Measurements from ENCODE around the gene C1QTNF9.
"Not testable (repeated sequence)": the region's sequence is repeated elsewhere in the genome, so short reads cannot be mapped to it uniquely, and the experiment has no call there.

The C1QTNF9 gene

DNA sequence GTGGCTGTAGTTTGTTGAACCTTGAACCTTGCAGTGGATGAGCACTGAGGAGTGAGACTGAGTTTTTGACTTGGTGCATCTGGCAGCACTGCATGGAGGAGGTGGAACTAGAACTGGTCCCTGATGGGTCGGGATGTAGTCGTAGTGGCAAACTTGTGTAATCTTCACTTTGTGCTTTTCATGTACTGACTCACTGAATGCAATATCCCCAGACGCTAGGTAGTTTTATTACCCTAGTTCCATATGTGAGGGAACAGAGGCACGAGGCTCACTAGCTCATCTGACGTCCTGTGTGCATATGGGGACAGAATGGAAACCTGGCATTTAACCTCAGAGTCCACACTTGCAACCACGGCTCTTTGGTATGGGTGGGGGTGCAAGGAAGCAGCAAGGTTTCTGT, 10.3 kb downstream of the C1QTNF9 start:
- not testable (repeated sequence) for DNase-seq (ENCODE audit: low read depth in 1 of 2, low spot score in 1 of 2)

GRCh38 chr13:24321416-24321815, 12.0 kb downstream of the C1QTNF9 start:
- not testable (repeated sequence) for DNase-seq (ENCODE audit: low read depth in 1 of 2, low spot score in 1 of 2)

DNA sequence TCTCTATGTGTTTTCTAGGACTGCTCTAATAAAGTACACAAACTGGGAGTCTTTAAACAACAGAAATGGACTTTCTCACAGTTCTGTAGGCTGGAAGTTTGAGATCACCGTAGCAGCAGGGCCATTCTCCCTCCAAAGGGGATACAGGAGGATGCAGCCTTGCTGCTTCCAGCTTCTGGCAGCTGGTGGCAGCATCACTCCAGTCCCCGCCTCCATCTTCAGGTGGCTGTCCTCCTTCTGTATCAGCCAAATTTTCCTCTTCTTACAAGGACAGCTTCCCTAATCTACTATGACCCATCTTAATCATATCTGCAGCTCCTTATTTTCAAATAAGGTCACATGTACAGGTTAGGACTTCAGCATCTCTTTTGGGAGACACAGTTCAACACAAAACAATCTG, 13.1 kb downstream of the C1QTNF9 start:
- DNase-seq (ENCODE audit: low read depth in 1 of 2, low spot score in 1 of 2) = not testable (repeated sequence)

- DNase-seq (ENCODE audit: low read depth in 1 of 2, low spot score in 1 of 2) = no peak
Measured at GRCh38 chr13:24323036-24323738, 13.8 kb downstream of the C1QTNF9 start.

DNA sequence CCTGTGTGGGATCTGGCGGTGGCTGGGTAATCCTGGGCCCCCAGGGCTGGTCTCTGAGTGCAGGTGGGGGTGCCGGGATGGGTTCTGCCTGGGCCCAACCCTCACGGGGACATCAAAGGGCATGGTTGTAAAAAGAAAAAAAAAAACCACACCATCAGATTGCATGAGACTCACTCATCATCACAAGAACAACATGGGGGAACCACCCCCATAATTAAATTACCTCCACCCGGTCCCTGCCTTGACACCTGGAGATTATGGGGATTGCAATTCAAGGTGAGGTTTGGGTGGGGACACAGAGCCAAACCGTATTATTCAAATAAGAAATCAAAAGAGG, 14.3 kb downstream of the C1QTNF9 start:
- no peak for DNase-seq (ENCODE audit: low read depth in 1 of 2, low spot score in 1 of 2)

DNA sequence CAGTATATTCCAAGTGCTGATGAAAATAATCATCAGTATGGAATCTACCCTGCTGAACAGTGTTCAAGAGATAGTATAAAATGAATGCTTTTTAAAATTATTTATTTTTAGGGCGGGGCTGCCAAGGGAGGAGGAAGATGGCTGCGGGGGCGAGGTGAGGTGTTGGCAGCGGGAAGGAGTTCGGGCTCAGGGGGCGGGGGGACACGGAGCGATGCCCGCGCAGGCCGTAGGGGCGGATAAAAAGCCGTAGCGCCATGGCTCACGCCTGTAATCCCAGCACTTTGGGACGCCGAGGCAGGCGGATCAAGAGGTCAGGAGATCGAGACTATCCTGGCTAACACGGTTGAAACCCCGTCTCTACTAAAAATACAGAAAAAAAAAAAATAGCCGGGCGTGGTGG, 18.2 kb downstream of the C1QTNF9 start:
- not testable (repeated sequence) for DNase-seq (ENCODE audit: low read depth in 1 of 2, low spot score in 1 of 2)

- no peak for DNase-seq (ENCODE audit: low read depth in 1 of 2, low spot score in 1 of 2)
Measured at GRCh38 chr13:24328145-24328544, 18.8 kb downstream of the C1QTNF9 start.

DNA sequence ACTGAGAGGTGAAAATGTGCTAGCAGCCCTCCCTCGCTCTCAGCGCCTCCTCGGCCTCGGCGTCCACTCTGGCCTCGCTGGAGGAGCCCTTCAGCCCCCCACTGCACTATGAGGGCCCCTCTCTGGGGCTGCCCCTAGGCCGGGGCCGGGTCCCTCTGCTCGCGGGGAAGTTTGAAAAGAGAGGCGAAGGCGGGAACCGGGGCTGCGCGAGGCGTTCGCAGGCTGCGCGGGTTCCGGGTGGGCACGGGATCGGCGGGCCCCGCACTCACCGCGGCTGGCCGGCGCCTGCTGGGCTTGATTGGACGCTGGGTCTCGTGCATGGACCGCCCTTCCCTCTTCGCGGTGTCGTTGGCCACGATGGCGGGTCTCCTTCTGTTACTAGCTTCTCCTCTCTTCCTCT, 29.3 kb downstream of the C1QTNF9 start:
- no peak for DNase-seq (ENCODE audit: low read depth in 1 of 2, low spot score in 1 of 2)

DNA sequence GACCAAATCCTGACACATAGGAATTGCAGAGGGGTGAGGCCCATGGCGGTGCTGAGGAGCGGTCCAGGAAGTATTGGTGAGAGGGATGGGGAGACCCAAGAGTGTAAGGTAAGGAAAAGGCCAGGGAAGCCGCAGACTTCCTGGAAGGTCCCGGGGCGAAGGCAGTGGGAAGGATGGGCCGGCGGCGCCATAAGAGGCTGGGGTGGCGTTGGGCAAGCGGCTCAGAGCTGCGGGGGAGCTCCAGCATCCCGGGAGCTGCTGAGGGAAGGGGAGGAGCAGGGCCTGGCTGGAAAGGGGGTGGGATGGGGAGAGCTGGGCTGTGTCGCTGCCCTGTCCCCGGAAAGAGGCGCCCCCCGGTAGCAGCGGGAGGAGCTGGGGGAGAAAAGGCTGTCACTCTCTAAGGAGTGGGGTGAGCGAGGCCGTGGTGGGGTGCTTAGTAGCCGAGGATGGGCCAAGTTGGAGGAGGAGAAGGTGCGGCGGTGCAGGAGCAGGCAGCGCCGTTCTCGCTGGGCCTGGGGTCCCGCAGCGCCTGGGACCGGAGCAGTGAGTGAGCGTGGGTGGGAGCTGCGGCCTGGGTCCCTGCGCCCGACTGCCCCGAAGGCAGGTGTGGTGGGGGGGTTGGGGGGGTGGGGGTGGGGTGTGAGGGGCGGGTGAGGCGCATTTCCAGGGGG, 30.7 kb downstream of the C1QTNF9 start:
- DNase-seq (ENCODE audit: low read depth in 1 of 2, low spot score in 1 of 2) = no peak

GRCh38 chr13:24340608-24340955, 31.2 kb downstream of the C1QTNF9 start:
- DNase-seq (ENCODE audit: low read depth in 1 of 2, low spot score in 1 of 2) = no peak

DNA sequence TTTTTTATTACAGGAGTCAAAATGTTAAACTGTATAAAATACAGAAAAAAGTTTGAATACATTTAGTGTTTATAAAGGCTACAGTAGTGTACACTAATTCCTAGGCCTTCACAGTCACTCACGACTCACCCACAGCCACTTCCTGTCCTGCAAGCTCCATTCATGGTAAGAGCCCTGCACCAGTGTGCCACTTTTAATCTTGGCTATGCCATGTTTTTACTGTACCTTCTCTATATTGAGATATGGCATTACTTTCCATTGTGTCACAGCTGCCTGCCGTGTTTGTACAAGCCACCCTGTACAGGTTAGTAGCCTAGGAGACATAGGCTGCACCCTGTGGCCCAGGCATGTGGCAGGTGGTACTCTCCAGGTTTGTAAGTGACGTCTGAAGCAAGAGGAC, 32.1 kb downstream of the C1QTNF9 start:
- no peak for DNase-seq (ENCODE audit: low read depth in 1 of 2, low spot score in 1 of 2)

DNA sequence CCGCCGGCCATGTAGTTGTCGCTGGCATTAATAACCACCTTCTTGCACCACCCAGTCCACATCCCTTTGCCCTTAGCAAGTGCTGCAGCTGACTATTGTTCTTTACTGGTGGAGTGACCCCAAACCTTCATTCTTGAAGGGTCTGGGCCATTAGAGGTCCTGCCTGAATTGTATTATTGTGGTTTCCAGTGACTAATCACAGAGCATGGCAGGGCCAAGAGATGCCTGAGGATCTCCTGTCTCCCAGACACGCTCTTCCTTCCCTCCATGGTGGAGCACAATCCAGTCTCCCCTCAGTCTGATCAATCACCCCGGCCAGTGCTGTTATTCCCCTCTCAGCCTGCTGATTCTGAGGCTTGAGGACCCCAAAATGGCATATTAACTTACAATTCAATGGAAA, 39.0 kb downstream of the C1QTNF9 start:
- no peak for DNase-seq (ENCODE audit: low read depth in 1 of 2, low spot score in 1 of 2)

- DNase-seq (ENCODE audit: low read depth in 1 of 2, low spot score in 1 of 2) = no peak
Measured at GRCh38 chr13:24348797-24349515, 39.6 kb downstream of the C1QTNF9 start.

DNA sequence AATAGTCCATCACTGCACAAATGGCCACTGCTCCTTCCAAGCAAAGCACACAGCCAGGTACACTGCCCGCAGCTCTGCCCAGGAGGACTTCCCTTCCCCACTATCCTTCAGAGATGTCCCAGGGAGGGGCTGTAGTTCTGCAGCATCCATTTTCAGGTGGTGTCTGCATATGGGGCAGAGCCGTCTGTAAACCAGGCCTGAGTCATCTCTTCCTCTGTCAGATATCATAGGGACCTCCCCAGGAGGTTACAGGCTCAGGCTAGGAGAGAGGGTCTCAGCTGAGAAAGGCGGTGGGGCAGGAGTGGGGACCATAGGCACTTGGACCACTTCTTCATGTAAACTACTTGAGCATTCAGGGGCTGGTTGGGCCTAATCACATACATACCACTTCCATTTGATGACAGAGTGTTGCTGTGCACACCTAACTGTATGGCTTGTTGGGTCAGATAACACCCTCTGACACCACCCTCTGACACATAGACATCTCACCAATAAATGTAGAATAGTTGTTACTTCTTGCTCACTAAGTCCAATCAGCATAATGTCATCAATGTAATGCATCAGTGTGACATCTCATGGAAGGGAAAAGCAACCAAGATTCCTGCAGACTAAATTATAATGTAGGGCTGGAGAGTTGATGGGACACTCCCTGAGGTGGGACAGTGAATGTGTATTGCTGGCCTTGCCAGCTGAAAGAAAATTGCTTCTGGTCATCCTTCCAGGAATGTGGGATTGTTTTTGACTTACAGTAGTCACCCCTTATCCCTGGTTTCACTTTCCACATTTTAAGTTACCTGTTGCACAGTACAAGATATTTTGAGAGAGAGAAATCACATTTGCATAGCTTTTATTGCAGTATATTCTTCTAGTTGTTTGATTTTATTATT, 40.6 kb downstream of the C1QTNF9 start:
- not testable (repeated sequence) for DNase-seq (ENCODE audit: low read depth in 1 of 2, low spot score in 1 of 2)

GRCh38 chr13:24351423-24351822, 42.0 kb downstream of the C1QTNF9 start:
- DNase-seq (ENCODE audit: low read depth in 1 of 2, low spot score in 1 of 2) = no peak

DNA sequence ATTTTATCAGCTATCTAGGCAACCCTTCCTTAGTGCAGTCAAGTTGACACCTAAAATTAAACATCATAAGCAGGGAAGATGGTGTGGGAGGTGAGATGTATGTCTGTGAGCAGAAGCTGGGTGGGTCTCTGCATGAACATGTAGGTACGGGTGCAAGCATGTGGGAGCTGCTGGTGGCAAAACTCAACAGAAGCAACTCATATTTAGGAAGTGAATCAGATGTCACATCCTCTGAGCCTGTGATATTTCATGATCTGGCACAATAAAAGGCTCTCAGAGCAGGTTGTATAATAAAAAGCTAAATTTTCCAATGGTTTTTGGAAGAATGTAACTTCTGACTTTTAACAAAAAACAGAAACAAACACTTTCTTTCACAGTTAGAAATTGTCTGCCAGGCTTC, 44.4 kb downstream of the C1QTNF9 start:
- DNase-seq (ENCODE audit: low read depth in 1 of 2, low spot score in 1 of 2) = no peak

- DNase-seq (ENCODE audit: low read depth in 1 of 2, low spot score in 1 of 2) = no peak
Measured at GRCh38 chr13:24355103-24355502, 45.7 kb downstream of the C1QTNF9 start.

DNA sequence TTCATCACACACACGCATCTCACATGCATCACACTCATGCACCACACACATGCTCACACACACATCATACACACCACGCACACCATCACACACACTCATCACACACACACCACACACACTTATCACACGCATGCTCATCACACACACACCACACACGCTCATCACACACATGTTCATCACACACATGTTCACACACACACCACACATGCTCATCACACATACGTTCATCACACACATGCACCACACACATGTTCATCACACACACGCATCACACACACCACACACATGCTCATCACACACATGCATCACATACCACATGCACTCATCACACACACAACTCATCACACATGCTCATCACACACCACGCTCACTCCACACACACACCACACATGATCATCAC, 46.9 kb downstream of the C1QTNF9 start:
- no peak for DNase-seq (ENCODE audit: low read depth in 1 of 2, low spot score in 1 of 2)

DNA sequence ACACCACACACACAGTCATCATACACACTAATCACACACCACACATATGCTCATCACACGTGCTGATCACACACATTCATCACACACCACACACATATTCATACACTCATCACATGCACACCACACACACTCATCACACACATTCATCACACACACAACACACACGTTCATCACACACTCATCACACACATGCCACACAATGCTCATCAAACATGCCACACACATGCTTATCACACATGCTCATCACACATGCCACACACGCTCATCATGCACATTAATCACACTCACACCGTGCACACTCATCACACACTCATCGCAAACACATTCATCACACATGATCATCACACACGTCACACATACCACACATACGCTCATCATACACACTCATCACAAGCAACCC, 47.5 kb downstream of the C1QTNF9 start:
- DNase-seq (ENCODE audit: low read depth in 1 of 2, low spot score in 1 of 2) = no peak

DNA sequence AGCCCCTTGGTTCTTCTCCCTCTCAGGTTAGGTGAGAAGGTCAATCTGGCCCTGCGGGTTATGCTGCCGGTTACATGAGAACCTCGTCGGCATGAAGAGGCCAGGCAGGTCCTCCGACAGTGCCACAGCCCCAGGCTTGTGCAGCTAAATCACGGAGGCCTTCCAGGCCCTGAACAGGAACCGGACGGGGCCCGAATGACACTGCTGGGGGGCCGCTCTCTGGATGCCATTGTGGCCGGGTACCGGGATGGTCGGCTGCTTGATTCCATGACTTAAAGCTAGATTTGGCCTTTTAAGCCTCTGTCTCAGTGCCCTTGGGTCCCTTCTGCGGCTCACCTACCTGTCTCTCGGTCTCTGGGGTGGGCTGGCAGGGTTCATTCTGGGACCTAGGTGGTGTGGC, 48.4 kb downstream of the C1QTNF9 start:
- no peak for DNase-seq (ENCODE audit: low read depth in 1 of 2, low spot score in 1 of 2)

DNA sequence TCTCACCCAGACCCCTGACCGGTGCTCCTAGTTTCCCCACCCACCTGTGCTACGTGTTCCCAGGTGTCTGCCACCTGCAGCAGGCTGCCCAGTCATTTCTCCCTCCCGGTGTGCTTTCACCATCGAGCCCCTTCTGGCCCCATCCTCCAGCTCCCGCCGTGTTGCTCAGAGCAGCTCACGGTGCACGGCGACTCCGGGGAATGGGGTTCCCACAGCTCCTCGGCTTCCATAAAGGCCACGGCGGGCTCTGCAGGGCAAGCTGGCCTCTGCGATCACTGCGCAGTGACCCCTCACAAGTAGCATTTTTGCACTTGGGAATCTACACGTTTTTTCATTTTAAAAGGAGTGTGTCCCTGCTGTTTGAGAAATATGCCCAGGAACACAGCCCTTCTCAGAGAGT, 49.5 kb downstream of the C1QTNF9 start:
- not testable (repeated sequence) for DNase-seq (ENCODE audit: low read depth in 1 of 2, low spot score in 1 of 2)
